Fibroblast of skin of left quadriceps (primary cell): ENCODE data around the gene OPCML.

Experiments used
- DNase-seq, 2 experiments: peaks; one replicate each; pipeline ENCODE4 v3.0.0-alpha.2; 2013; ENCODE audit warnings: low read depth in 2 of 2

The OPCML gene

DNA sequence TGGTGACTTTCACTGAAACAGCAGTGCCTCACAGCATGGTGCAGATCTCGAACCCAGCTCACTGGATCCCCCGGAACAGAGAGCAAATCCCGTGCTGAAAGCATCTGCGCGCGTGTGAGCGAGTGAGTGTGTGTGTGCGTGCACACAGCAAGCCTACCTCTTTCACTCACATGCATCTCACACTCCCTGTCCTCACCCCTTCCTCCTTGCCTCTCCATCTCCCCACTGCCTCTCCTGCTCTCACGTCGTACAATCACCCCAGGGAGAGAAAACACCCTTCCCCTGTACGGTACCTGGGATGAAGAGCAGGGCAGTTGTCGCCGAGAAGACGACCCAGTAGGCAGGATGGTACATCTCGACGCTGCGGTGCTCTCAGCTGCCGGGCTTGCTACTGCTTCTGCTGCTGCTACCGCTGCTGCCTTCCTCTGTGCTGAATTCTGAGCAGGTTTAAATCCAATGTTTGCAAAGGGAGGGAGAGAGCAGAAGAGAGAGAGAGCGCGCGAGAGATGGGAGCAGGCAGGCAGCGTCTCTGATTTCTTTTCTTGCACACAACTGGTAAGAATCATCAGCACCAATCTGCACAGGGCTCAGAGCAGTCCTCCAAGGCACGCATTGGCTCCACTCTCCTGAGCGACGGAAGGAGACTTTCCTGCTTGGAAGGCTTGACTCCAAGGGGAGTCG is at the start of gene OPCML:
OPCML (minus strand) TSS at position 531 of the 681 bp plus-strand sequence.
- DNase-seq = no peak

DNA sequence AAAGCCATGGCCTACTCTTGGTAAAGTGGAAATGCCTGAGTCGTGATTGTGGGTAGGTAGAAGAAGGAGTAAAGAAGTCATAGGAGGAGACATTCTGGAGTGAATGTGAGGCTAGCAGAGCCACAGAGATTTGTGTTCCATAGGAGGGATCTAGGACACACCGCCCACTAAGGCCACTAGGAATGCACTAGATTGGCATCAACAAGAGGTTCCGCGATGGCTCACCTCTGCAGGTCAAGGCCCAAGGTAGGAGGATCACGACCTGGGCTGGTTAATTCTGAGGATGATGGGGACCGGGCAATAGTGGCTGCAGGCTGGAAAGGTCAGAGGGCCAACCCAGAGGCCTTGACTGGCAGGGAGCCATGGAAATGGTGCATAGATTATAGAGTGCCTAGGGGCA is 48.8 kb upstream of the OPCML start:
- DNase-seq = no peak

DNA sequence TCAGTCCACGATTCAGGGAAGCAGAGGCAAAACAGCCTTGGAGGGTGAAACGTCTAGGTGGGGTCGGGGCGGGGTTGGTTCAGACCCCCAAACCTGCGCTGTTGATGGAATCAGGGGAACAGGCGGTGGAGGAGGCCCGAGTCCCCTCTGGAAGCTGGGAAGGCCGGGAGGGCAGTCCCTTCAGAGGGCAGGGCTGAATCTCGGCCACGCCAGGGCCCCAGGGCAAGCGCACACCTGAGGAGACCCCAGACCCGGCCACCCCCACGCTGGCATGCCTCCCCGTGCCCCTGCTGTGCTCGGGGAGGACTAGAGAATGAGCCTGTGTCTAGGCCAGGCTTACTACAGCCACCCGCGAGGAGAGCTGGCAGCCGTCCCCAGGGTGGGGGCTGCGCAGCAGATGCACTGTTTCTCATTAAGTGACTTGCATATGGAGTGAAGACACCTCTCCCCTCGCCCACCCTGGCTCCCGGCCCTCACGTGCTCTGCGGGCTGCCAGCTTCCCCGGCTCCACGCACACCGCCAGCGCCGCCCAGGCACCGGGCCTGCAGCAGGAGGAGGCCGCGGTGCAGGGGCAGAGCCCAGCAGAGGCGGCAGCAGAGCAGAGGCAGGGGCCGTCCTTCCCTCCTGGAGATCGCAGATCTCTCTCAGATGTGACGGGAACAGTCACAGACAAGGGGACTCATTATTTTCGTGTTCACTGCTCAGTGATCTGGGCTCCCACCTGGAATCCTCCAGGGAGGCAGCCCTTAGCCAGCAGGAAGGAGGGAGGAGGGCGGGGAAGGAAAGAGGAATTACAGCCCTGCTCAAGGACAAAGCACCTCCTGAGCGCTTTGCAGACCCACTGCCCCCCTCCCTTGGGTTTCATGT is 47.1 kb upstream of the OPCML start:
- no peak for DNase-seq

DNA sequence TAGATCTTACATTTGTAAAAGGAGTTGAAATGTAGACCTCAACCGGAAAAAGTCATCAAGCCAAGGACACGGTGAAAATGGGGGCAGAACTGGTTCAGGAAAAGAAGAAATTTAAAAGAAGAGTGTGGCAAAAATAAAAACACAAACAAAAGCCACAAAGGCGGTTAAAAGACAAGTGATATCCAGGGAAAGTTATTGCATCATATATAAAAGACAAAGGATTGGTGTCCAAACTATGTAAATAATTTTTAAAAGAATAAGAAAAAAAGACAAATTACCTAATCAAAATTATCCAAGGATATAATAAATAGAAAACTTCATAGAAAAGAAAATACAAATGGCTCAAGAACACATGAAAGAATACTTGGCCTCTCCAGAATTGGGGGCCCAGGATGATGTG is 45.1 kb upstream of the OPCML start:
- DNase-seq = no peak

DNA sequence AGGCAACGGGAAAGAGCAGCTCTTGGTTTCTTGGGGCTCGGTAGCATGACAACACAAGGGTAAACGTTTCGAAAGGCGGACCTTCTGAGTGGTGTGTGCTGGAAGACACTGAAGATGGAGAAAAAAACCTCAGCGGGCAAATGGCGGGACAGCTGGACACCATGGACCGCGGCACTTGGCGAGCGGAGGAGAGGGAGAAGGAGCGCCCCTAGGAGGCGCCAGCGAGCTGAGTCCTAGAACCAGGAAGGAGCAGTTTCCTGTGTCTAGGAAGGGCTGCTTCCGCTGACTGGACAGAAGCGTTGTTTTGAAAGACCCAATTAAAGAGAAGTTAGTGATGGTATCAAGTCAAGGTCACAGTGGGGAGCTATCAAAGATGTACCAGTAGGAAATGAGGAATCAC is 44.0 kb upstream of the OPCML start:
- DNase-seq = no peak

DNA sequence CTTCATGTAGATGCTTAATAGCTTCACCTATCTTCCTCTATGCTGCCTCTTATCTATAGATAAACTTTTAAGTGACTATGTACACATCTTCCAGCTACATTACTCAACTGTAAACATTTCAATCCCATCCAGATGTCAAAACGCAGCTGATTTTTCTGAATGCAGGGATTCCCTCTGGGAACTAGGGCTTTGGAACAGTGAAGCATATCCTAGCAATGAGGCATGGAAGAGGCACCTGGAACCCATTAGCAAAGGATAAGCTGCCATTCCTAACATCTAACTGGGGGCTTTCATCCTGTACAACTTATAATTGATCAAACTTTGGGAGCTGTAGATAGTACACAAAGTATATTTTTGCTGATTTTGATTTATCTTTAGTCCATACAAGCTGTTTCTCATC is 40.8 kb upstream of the OPCML start:
- no peak for DNase-seq

DNA sequence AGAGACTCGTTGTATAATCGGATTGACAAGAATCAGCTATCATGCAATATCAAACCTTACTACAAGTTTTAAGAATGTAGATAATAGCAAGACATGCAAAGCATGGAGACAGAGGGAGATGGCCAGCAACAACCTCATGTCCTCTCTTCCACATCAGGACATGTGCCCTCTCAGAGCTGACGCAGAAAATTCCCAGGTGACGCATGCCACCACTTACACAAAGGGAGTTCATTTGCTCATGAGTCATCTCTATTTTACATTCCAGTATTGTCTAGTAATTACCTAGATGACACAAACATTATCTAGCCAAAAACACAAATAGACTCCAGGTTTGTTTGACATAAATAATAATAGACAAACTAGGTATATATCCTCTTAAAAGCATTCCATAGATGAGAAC is 38.1 kb upstream of the OPCML start:
- no peak for DNase-seq

DNA sequence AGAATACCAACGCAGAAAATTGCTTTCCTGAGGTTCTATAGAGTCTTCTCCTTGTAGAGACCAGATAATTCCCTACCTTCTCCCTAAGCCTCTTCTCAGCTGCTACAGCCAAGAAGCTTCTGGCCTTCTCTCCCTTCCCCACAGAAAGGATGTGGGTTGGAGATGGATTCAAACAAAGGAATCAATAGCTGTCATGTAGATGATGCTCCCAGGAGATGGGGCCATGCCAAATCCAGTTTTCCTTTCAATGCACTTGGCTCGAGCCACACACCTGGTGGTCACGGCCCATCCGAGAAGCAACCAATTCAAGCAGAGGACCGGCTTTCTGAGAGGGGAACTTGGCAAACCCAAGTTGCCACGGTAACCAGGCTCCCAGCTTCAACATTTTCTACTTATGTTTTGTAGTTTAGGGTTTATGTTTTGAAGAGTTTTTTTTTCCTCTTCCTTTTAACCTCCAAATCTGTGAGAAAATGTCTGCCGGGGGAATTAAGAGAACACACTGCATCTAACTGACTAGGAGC is 31.3 kb upstream of the OPCML start:
- DNase-seq = no peak

DNA sequence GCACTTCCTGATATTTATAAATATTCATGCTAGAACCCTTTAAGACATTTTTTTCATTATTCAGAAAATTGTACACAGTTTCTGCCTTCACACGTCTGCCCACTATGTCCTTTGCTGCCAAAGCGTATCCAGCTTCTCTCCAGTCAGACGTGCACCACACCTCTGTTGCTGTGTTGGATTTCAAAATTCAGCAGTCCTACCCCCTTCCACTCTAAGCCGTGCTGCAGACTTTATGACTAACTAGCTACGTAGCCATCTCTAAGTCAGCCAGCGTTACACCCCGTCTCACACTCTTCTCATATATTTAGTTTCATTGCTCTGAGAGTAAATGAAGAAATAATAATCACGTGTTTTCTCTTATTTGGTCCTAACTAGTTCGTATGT is 28.2 kb upstream of the OPCML start:
- DNase-seq = no peak

DNA sequence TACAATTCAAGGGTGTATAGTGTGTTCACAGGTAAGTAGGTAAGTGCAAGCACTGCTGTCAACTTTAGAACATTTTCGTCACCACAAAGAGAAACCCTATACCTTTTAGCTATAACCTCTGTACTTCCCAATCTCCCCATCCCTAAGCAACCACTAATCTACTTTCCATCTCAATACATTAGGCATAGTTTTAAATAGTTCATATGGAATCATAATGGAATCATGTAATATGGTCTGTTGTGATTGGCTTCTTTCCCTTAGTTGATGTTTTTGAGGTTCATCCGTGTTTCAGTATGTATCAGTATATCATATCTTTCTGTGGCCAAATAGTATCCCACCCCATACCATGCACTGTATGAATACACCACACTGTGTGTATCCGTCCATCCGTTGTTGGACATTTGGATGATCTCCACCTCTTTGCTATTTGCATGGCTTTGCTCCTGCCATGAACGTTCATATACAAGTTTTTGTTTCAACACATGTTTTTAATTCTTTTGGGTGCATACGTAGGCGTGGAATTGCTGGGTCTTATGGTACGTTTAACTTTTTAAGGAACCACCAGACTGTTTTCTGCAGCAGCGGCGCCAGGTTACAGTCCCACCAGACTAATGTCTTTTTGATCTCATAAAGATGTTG is 27.7 kb upstream of the OPCML start:
- DNase-seq = no peak

DNA sequence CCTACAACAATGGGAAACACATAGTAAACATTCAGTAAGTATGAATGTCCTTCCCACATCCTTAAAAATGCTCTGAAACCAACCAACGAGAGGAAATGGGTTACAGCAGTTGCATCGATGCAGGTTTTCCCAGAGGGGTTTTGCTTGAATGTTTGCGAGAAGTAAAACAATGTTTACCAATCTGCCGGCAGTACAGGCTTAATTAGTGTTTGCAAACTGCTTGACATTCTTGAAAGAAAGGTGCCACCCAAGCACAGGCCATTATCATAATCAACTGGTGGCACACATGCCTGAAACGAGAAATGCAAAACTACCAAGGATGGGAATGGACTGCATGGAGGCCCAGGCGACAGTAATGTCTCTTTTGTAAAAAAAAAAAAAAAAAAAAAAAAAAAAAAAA is 27.1 kb upstream of the OPCML start:
- no peak for DNase-seq

DNA sequence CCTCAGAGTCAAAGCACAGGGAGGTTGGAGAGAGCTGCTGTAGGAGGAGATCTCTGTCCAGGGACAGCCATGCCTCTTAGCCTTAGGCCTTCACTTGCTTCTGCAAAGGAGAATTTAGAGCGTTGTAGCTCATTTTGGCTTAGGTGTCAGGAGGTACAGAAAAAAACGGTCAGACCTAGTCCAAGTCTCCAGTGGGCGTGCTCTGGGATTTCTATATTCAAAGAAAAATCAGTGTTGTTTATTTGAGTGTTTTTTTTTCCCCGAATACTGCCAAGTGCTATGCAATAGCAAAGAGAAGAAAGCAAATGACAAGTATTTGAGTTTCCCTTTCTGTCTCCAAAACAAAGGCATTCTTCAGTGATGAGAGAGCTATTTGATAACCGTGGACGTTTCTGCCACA is 22.7 kb upstream of the OPCML start:
- DNase-seq = no peak

DNA sequence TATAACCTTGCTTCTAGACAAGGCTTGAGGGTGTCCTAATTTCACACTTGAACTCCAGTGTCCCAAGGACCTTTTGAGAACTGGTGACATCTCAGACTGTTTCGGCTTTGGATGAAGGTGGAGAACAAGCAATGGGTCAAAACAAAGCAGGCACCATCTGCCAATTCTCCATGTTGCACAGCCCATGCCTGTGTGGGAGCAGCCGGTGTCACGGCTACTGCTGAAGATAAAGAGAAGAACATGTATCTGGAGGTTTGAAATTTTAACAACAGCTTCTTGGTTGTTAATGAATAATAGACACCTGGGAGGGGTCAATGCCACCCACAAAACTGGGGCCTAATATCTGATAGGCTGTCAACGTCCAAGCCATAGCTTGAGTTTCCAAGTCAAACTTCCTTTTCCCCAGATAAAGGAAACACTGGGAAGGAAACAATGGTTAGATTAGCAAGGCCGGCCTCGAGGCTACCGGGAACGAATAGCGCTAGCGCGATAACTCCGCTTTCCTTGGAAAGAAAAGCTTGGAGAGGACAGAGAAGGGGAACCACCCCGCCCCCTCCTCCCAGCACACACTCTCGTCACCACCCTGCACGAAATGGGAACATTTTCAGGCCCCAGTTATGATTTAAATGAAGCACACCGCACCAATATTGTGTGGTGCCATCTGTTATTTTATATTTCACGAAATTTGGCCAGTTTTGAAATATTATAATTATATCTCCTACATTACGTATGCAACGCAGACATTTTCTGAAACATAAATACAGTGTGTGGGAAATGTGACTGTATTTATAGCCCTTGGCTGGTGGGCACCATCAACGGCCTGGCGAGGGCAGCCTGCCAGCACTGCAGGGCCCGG is 21.8 kb upstream of the OPCML start:
- DNase-seq = no peak

DNA sequence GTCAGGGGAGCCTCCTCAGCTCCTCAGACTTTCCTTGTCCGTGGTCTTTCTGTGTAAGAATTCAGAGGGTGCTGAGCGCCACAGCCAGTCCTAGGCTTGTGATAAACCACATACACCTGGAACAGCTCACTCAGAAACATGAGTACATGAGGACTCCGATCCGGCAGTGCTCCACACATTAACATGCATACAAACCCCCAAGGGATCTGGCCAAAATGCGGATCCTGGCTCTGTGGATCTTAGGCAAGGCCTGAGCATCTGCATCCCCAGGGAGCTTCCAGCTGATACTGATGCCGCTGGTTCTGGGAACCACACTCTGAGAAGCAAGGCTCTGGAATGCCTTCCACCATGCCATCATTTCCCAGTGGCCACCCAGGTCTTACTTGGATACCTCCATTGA is 20.6 kb upstream of the OPCML start:
- no peak for DNase-seq

DNA sequence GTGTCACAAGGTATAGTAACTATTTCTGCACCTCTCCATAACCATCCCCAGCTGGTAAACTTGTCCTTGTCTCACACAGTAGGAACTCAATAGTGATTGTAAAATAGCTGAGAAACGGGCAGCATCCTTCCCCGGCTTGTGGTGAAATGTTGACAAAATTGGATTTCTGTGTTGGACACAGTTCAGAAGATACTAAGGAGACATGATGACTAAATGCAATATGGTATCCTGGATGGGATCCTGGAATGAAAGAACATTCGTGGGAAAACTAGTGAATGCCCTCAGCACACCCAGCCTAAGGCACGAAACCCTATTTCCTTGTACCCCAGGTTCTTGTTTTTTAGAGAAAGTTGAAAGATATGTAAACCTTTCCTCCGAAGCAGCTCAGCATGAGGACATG is 18.8 kb upstream of the OPCML start:
- DNase-seq = no peak

DNA sequence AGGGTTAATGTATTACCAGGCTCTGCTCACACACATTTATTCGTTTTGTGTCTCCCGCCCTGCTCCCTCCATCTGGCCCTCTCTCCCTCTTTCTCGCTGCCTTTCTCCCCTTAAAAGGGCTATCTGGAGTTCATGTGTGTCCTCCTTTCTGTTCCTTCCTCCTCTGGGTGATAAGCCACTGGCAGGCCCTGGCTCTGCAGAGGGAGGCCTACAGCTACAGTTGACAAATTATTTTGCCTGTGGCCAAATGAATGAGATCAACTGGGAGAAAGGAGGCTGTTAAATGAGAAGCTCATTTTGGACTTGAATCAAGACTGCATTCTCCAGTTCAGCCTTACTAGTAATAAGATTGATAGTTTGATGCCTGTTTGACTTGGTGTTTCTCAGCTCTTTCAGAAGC is 17.5 kb upstream of the OPCML start:
- DNase-seq = no peak

DNA sequence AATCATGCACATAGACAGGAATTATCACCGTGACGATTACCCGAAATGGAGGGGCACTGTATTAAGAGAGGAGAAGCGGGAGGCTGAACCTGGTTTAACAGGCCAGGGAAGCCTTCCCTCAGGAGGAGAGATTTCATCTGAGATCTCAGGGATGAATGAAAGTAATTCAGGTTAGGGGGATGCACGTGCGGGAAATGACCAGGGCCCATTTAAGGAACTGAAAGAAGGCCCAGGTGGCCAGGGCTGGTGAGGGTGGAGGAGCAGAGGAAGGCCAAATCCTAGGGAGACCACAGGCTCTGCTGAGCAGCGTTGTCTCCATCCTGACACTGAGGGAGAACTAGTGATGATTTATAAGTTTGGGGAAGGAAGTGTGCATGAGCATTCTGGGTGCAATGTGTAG is 16.3 kb upstream of the OPCML start:
- no peak for DNase-seq

DNA sequence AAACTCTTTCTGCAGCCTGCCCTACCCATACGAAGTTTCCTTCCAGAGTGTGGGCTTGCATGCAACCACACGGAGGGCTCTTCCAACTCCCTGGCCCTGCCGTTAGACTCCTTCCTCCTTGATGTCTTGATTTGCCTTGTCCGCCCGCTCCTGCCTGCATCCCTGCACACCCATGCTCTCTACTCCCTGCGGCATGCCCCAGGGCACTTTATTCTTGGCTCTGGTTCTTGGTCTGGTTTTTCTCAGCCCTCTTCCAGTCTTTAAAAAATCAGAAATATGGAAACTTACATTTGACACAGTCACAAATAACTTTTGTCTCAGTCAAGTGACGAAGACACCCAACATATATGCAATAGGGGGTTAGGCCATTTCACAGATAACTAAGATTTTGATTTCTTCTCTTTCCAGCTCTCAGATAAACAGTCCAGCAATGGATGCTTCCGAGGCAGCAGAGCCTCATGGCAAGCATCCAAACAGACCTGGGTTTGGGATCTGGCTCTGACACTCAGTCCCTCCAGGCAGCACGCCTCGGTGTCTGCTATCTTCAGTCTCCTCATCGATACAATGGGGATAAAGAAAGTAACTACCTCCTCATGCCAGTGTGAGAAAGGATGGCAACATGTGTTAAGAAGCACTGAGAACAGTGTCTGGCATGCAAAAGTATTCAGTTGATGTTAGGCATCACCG is 15.7 kb upstream of the OPCML start:
- DNase-seq = no peak

DNA sequence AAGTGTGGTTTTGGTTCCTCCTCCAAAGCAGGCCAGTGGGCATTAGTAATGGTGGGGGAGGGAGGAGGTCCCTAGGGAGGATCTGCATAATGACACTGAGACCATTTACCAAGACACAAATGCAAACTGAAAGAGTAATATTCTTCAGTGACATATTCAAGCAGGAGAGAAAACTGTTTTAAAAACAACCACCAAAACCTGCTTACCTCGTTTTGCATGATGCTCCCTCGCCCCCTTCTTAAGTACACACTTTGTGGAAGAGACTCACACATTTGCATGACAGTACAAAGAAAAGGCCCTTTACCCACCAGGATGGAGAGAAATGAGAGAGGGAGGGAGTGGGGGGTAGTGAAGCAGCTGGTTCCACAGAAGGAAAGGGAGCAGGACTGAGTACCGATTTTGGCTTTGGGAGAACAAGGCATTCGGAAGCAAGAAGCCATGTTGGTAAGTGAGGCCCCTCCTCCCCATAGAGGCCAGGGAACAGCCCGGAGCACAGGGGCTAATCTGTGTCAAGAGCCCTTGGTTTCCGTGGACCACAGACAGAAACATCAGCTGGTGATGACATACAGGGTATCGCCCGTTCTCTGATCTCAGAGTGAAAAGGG is 13.0 kb upstream of the OPCML start:
- DNase-seq = no peak

DNA sequence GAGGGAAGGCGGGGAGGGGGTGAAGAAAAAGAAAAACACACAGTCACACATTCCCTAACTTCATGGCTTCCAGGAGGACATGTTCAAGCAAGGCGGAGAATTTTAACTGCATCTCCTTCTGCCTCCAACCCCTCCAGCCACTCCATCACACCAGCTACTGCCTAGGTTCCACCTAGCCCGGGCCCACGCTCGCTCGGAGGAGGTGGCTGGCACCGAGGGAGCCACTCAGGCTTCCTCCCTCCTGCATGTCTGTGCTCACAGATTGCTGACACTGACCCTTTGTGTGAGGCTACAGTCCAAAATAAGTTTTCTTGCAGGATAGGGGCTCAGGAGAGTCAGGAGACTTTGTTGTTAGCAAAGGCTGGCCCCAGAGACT is 9.4 kb upstream of the OPCML start:
- no peak for DNase-seq
